Natural killer cell (primary cell): Measurements from ENCODE around the gene KCNMB2. TPM values are rescaled to one million over a fixed set of nuclear protein-coding genes. Genes with fewer than 3 reads are reported as not detected.

Source experiments
- ATAC-seq, 3 donors: fragments of 150-1000 bp in 2 of 3; fragments of 200-7000 bp in 1 of 3; cut with Tn5 transposase; 1 replicate in 1 of 3; 2 replicates in 2 of 3; pipeline ENCODE4 v1.10.0; 2021; ENCODE audit warnings: mild to moderate bottlenecking in 2 of 3, moderate library complexity in 2 of 3
- DNase-seq, 2 donors: peaks; one replicate each; pipeline versions ENCODE4 v3.0.0 to v3.0.0-alpha.2; 2013 to 2021; ENCODE audit warnings: mixed read lengths in 1 of 2
- H3K27ac ChIP-seq: one replicate; pipeline ENCODE4 v1.5.1; 2013; ENCODE audit warnings: mild to moderate bottlenecking, low read length
- H3K27me3 ChIP-seq: one replicate; pipeline ENCODE4 v1.6.1; 2013; ENCODE audit warnings: low read length; ENCODE audit not compliant: control insufficient read depth, insufficient read depth
- H3K36me3 ChIP-seq: one replicate; pipeline ENCODE4 v1.6.1; 2013; ENCODE audit warnings: low read length; ENCODE audit not compliant: control insufficient read depth, insufficient read depth
- H3K4me1 ChIP-seq: one replicate; pipeline ENCODE4 v1.6.1; 2013; ENCODE audit warnings: low read length; ENCODE audit not compliant: control insufficient read depth, insufficient read depth
- H3K4me3 ChIP-seq: one replicate; pipeline ENCODE4 v1.5.1; 2013; ENCODE audit warnings: low read length
- H3K9me3 ChIP-seq: one replicate; pipeline ENCODE4 v1.6.1; 2013; ENCODE audit warnings: low read length; ENCODE audit not compliant: control insufficient read depth, insufficient read depth
- H3K27ac Mint-ChIP-seq, 2 donors: one replicate each; pipeline ENCODE4 v1.8.0; 2022; ENCODE audit warnings: mild to moderate bottlenecking in 2 of 2, mixed read lengths in 2 of 2, moderate library complexity in 1 of 2
- H3K27me3 Mint-ChIP-seq, 2 donors: one replicate each; pipeline ENCODE4 v1.8.0; 2022; ENCODE audit warnings: low read depth in 2 of 2, mixed read lengths in 2 of 2
- H3K36me3 Mint-ChIP-seq: one replicate; pipeline ENCODE4 v1.8.0; 2022; ENCODE audit warnings: mixed read lengths
- H3K4me1 Mint-ChIP-seq, 2 donors: one replicate each; pipeline ENCODE4 v1.8.0; 2022; ENCODE audit warnings: mixed read lengths in 2 of 2
- H3K4me3 Mint-ChIP-seq: one replicate; pipeline ENCODE4 v1.8.0; 2022; ENCODE audit warnings: mild to moderate bottlenecking, moderate library complexity, mixed read lengths
- H3K9me3 Mint-ChIP-seq, 2 donors: one replicate each; pipeline ENCODE4 v1.8.0; 2022; ENCODE audit warnings: mixed read lengths in 2 of 2
- CTCF ChIP-seq: fragments of 200-600 bp; IDR thresholded peaks from one replicate; pipeline ENCODE4 v1.8.0; 2022; ENCODE audit warnings: antibody characterized with exemption
- WGBS: methylation state at CpG from one replicate; pipeline ENCODE4 v1.1.7; 2013; ENCODE audit warnings: missing lambda C conversion rate; ENCODE audit not compliant: insufficient coverage; 5-methylcytosine and 5-hydroxymethylcytosine counted together
- intact Hi-C: fragments of 100-400 bp; cut with micrococcal nuclease; formaldehyde crosslinking; loops from one replicate; pipeline ENCODE4 v1.14.2; 2022
- total RNA-seq, 4 donors: library from RNA; stranded (reverse); fragments of 120-200 nt in 1 of 4; gene quantifications; one replicate each; pipeline versions ENCODE4 v1.2.3 to v1.2.4, GENCODE V29; 2013 to 2022

Gene KCNMB2
- total RNA-seq, 3 donors from 2014 or later (not counting 1 experiment from before 2014, with no cell fraction given) = not detected

GRCh38 chr3:178754852-178755510 is 218.7 kb downstream of the KCNMB2 start:
- Mint-ChIP-seq H3K27ac (no peak overlapping the region), H3K9me3 (peaks cover 0 to 4% of the 10 kb centered on the region in 2 donors), H3K4me3 (no peak overlapping the region), H3K4me1 (no peaks in the 10 kb centered on the region), H3K36me3 (no peaks in the 10 kb centered on the region), H3K27me3 (no peaks in the 10 kb centered on the region)
- 80% methylated on average over 7 of the region's 7 CpGs for WGBS
- ATAC-seq (no peak), DNase-seq (no peak)
- no peaks in the 10 kb centered on the region for H3K9me3 ChIP-seq
- no peak for TF ChIP-seq CTCF
- no peaks in the 10 kb centered on the region for H3K4me1 ChIP-seq
- intact Hi-C loops = no loop called here
- H3K36me3 ChIP-seq = no peaks in the 10 kb centered on the region
- no peak overlapping the region for H3K27ac ChIP-seq
- no peak overlapping the region for H3K4me3 ChIP-seq
- no peaks in the 10 kb centered on the region for H3K27me3 ChIP-seq

DNA sequence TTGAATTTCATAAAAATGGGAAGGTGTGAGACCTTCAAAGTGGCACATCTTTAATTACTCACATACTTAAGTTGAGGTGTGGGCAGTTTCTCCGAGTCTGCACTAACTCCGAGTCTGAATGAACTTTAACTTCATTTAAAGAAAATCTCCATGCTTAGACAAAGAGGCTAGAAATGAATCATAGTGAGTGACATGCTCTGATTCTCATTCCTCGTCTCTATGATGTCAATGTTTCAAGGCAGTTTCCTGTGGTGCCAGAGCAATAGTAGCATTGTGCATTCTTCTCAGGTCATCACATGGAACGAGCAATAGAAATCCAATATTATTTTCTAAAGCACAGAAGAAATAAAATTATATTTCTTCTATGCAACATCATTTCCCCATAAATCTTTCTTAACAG is 224.8 kb downstream of the KCNMB2 start:
- no peak for ATAC-seq
- TF ChIP-seq CTCF = no peak
- Histone ChIP-seq H3K9me3 (no peaks in the 10 kb centered on the region), H3K36me3 (no peaks in the 10 kb centered on the region), H3K27me3 (no peaks in the 10 kb centered on the region), H3K4me3 (no peak overlapping the region), H3K4me1 (no peaks in the 10 kb centered on the region), H3K27ac (no peak overlapping the region)
- Mint-ChIP-seq H3K9me3 (peaks cover 9 to 17% of the 10 kb centered on the region in 2 donors), H3K27me3 (no peaks in the 10 kb centered on the region), H3K4me1 (no peaks in the 10 kb centered on the region), H3K4me3 (no peak overlapping the region), H3K27ac (no peak overlapping the region), H3K36me3 (no peaks in the 10 kb centered on the region)
- WGBS = 89% methylated on average over 3 of the region's 4 CpGs
- intact Hi-C loops = no loop called here
- no peak for DNase-seq

- Histone ChIP-seq H3K36me3 (no peaks in the 10 kb centered on the region), H3K27me3 (no peaks in the 10 kb centered on the region), H3K4me1 (no peaks in the 10 kb centered on the region), H3K9me3 (no peaks in the 10 kb centered on the region), H3K4me3 (no peak overlapping the region), H3K27ac (no peak overlapping the region)
- Mint-ChIP-seq H3K4me1 (no peaks in the 10 kb centered on the region), H3K4me3 (no peak overlapping the region), H3K27me3 (no peaks in the 10 kb centered on the region), H3K9me3 (peaks cover 9 to 17% of the 10 kb centered on the region in 2 donors), H3K36me3 (no peaks in the 10 kb centered on the region), H3K27ac (no peak overlapping the region)
- no peak for DNase-seq
- TF ChIP-seq CTCF = no peak
- 100% methylated on average over 1 of the region's 3 CpGs for WGBS
- intact Hi-C loops = no loop called here
- ATAC-seq = no peak
Measured at GRCh38 chr3:178761461-178761860, 225.2 kb downstream of the KCNMB2 start.

- TF ChIP-seq CTCF = no peak
- Mint-ChIP-seq H3K4me1 (no peaks in the 10 kb centered on the region), H3K9me3 (peaks cover 9 to 17% of the 10 kb centered on the region in 2 donors), H3K4me3 (no peak overlapping the region), H3K27ac (no peak overlapping the region), H3K36me3 (no peaks in the 10 kb centered on the region), H3K27me3 (no peaks in the 10 kb centered on the region)
- Histone ChIP-seq H3K27me3 (no peaks in the 10 kb centered on the region), H3K27ac (no peak overlapping the region), H3K4me1 (no peaks in the 10 kb centered on the region), H3K36me3 (no peaks in the 10 kb centered on the region), H3K9me3 (no peaks in the 10 kb centered on the region), H3K4me3 (no peak overlapping the region)
- WGBS = 100% methylated on average over 1 of the region's 1 CpG
- DNase-seq (no peak), ATAC-seq (no peak)
- intact Hi-C loops = no loop called here
Measured at GRCh38 chr3:178762385-178762784, 226.1 kb downstream of the KCNMB2 start.
